HG03139 (cell line): ENCODE measurements around the gene ERMN.
"Not testable (repeated sequence)": the region's sequence is repeated elsewhere in the genome, so short reads cannot be mapped to it uniquely, and the experiment has no call there.

Experiments used
- ATAC-seq: cut with Tn5 transposase; IDR thresholded peaks from one replicate; pipeline ENCODE4 v1.9.1; 2021; ENCODE audit not compliant: unreplicated experiment

The ERMN gene, protein sequence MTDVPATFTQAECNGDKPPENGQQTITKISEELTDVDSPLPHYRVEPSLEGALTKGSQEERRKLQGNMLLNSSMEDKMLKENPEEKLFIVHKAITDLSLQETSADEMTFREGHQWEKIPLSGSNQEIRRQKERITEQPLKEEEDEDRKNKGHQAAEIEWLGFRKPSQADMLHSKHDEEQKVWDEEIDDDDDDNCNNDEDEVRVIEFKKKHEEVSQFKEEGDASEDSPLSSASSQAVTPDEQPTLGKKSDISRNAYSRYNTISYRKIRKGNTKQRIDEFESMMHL

GRCh38 chr2:157325786-157326185, at the start of gene ERMN:
ERMN (minus strand) TSS chr2:157325824; CDS start chr2:157325642, 182 bp downstream.
- ATAC-seq: no peak

DNA sequence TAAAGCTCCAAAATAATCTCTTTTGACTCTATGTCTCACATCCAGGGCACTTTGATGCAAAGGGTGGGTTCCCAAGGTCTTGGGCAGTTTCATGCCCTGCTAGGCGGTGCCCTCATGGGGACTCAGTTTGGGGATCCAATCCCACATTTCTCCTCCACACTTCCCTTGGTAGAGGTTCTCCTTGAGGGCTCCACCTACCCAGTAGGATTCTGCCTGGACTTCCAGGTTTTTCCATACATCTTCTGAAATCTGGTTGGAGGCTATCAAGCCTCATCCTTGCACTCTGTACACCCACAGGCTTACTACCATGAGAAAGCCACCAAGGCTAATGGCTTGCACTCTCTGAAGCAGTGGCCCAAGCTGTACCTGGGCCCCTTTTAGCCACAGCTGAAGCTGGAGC, 49.8 kb upstream of the ERMN start:
- ATAC-seq: no peak

- ATAC-seq: not testable (repeated sequence)
Measured at GRCh38 chr2:157368508-157368907, 42.9 kb upstream of the ERMN start.

- no peak for ATAC-seq
Measured at GRCh38 chr2:157367704-157368103, 42.1 kb upstream of the ERMN start.

DNA sequence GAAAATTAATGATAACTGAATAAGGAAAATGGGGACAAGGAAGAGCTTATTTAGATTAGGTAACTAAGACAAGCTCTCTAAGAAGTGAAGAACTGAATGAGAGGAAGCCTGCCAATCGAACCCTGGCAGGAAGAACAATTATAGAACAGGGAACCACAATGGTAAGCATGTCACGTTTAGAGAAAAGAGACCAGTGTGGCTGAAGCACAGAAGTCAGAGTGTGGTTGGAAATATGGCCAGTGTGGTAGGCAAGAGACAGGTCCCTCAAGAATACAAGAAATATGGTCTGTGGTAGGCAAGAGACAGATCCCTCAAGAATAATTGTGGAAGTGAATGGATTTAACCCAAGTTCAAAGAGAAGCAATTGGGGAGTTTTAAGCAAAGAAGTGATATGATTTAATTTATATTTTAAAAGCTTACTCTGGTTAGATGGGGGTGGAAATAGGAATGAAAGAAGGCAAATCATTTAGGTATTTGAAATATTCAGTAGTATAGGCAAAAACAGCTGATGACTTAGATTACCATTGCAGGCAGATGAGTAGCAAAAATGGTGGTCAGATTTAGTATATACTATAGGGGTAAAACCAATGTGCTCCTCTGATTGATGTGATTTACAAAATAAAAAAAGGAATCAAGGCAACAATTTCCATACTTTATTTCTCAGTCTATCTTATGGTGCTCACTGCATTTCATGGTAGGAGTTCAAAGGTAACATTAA, 38.8 kb upstream of the ERMN start:
- peak; percentile 83 for ATAC-seq

GRCh38 chr2:157363612-157364101, 38.0 kb upstream of the ERMN start:
- peak; percentile 53 for ATAC-seq

DNA sequence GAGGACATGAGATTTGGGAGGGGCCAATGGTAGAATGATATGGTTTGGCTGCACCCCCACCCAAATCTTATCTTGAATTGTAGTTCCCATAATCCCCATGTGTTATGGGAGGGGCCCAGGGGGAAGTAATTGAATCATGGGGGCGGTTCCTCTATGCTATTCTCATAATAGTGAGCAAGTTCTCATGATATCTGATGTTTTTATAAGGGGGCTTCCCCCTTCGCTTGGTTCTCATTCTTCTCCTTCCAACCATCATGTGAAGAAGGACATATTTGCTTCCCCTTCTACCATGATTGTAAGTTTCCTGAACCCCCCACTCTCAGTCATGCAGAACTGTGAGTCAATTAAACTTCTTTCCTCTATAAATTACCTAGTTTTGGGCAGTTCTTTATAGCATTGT, 37.0 kb upstream of the ERMN start:
- ATAC-seq: no peak

DNA sequence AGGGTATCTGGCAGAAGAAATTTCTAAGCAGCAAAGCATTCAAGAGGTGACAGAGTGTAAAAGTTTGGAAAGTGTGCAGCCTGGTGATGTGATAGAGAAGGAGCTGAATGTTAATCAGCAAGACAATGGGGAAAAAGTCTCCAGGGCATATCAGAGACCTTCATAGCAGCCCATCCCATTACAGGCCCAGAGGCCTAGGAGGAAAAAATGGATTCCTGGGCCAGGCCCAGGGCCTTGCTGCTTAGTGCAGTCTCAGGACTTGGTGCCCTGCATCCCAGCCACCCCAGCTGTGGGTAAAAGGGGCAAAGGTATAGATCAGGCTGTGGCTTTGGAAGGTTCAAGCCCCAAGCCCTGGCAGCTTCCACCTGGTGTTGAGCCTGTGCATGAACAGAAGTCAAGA, 35.9 kb upstream of the ERMN start:
- no peak for ATAC-seq

GRCh38 chr2:157359628-157360027, 34.0 kb upstream of the ERMN start:
- ATAC-seq: no peak

DNA sequence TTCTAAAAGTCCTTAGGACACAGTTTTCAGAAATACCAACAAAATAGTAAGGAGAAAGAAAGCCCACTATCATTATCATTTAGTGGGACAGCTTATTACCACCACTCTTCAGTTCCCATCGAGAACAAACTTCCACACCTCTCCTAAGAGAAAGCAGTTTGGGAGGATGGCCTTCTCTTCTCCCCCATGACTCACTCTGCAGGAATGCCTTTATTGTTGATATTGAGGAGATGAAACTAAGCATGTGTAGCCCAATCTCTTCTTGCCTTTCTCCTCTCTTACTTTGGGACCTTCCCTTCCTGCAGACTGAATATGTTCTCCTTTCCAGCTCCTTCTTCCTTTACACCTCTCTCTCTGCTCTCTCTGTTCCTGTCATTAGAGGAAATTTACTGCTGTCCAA, 30.0 kb upstream of the ERMN start:
- no peak for ATAC-seq

GRCh38 chr2:157349949-157350515, 24.4 kb upstream of the ERMN start:
- no peak for ATAC-seq

DNA sequence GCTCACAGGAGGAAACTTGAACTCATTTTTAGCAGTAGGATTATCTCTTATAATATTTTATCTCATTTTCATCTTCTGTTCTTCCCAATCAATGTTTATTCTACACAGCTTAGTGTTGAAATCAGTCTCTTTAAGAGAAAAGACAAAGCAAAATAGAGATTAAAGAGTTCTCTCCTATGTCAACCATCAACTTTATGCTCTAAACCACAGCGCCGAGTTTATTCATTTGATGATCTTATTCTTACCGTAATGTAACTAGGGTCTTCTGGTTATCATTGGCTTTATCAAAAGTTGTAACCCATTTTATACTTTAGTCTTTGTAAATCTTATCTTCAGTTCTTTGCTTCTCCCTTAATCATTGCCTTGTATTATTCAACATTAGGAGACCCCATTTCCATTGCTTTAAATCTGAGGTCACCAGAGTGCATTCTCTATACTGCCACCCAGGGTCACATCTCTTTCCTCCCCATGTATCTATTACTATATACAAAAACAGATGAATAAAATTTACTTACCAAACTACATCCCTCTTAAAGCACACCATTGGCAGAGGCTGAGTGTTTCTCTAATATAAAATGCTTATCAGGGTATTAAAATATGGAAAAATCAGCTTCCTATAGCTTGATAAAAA, 22.8 kb upstream of the ERMN start:
- ATAC-seq: no peak

GRCh38 chr2:157345647-157346389, 20.2 kb upstream of the ERMN start:
- no peak for ATAC-seq

- not testable (repeated sequence) for ATAC-seq
Measured at GRCh38 chr2:157341381-157341780, 15.8 kb upstream of the ERMN start.

GRCh38 chr2:157339965-157340655, 14.5 kb upstream of the ERMN start:
- no peak for ATAC-seq

DNA sequence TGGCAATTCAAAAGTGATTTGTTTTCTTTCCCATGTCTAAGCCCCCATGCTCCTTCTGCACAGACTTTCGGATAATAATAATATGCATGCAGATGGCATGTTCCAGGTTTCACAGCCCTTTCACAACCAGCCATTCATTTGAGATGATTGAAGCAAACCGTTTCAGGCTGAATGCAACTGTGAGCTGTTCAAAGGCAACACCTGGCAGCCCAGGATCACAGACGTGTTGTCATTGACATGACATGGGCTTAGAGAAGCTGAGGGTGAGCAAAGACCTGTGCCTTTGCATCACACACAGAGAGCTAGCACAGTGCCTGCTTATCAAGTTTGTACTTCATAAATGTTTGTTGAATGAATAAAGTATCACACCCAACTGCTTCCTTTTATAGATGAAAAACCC, 12.4 kb upstream of the ERMN start:
- no peak for ATAC-seq

GRCh38 chr2:157336137-157337010, 10.8 kb upstream of the ERMN start:
- no peak for ATAC-seq

DNA sequence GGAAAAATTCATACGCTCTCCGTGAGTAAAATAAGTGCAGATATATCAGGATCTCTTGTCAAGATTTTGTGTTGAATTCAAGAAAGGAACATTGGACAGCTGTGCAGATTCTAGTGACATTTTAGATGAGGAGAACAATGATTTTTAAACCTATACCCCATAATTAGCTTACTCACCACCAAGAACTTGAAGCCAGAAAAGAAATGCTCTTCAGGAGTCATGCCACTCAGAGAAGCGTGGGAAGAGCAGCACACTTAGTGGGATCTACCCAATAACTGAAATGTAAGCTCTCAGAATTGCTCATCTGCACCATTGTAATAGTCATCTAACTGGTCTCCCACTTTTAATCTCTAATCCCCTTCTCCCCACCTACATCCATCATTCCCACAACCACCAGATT, 9.2 kb upstream of the ERMN start:
- ATAC-seq: no peak

GRCh38 chr2:157334335-157334734, 8.7 kb upstream of the ERMN start:
- ATAC-seq: no peak
